Naive B cell (primary cell): ENCODE measurements around the gene DRICH1. TPM values are rescaled to one million over a fixed set of nuclear protein-coding genes. Genes with fewer than 3 reads are reported as not detected.
"Not testable (repeated sequence)": the region's sequence is repeated elsewhere in the genome, so short reads cannot be mapped to it uniquely, and the experiment has no call there.

Experiments
- ATAC-seq, 2 donors: fragments of 150-1000 bp; cut with Tn5 transposase; 2 replicates each; pipeline ENCODE4 v1.10.0; 2021; ENCODE audit warnings: low read depth in 2 of 2, mild to moderate bottlenecking in 2 of 2, moderate library complexity in 2 of 2
- DNase-seq: peaks from one replicate; pipeline ENCODE4 v3.0.0; 2022
- H3K27ac Mint-ChIP-seq, 6 donors: one replicate each; pipeline ENCODE4 v1.8.0; 2020 to 2022; ENCODE audit warnings: mild to moderate bottlenecking in 6 of 6, mixed read lengths in 6 of 6, moderate library complexity in 5 of 6, inconsistent platforms in 2 of 6
- H3K27me3 Mint-ChIP-seq, 3 donors: one replicate each; pipeline ENCODE4 v1.8.0; 2021 to 2022; ENCODE audit warnings: mixed read lengths in 3 of 3, mild to moderate bottlenecking in 1 of 3
- H3K36me3 Mint-ChIP-seq, 2 donors: one replicate each; pipeline ENCODE4 v1.8.0; 2020 to 2022; ENCODE audit warnings: mixed read lengths in 2 of 2, inconsistent platforms in 1 of 2, mild to moderate bottlenecking in 1 of 2
- H3K4me1 Mint-ChIP-seq, 3 donors: one replicate each; pipeline ENCODE4 v1.8.0; 2020 to 2022; ENCODE audit warnings: mixed read lengths in 3 of 3, inconsistent platforms in 1 of 3, mild to moderate bottlenecking in 1 of 3, moderate library complexity in 1 of 3
- H3K4me3 Mint-ChIP-seq, 8 donors: one replicate each; pipeline ENCODE4 v1.8.0; 2020 to 2022; ENCODE audit warnings: mild to moderate bottlenecking in 8 of 8, mixed read lengths in 8 of 8, moderate library complexity in 8 of 8, inconsistent platforms in 2 of 8
- H3K9me3 Mint-ChIP-seq, 7 donors: one replicate each; pipeline ENCODE4 v1.8.0; 2020 to 2022; ENCODE audit warnings: mixed read lengths in 7 of 7, mild to moderate bottlenecking in 5 of 7, inconsistent platforms in 2 of 7, moderate library complexity in 1 of 7
- polyA plus RNA-seq, 6 donors: library from polyadenylated mRNA; unstranded; fragments of 300-500 nt; fragmentation: Illumina TruSeq; gene quantifications; one replicate each; pipeline ENCODE4 v1.2.3, GENCODE V29; 2021; ENCODE audit warnings: low read depth in 6 of 6

DRICH1 gene
- polyA plus RNA-seq, 6 donors from 2014 or later, result 0.21 to 0.23 TPM; not detected in 4

DNA sequence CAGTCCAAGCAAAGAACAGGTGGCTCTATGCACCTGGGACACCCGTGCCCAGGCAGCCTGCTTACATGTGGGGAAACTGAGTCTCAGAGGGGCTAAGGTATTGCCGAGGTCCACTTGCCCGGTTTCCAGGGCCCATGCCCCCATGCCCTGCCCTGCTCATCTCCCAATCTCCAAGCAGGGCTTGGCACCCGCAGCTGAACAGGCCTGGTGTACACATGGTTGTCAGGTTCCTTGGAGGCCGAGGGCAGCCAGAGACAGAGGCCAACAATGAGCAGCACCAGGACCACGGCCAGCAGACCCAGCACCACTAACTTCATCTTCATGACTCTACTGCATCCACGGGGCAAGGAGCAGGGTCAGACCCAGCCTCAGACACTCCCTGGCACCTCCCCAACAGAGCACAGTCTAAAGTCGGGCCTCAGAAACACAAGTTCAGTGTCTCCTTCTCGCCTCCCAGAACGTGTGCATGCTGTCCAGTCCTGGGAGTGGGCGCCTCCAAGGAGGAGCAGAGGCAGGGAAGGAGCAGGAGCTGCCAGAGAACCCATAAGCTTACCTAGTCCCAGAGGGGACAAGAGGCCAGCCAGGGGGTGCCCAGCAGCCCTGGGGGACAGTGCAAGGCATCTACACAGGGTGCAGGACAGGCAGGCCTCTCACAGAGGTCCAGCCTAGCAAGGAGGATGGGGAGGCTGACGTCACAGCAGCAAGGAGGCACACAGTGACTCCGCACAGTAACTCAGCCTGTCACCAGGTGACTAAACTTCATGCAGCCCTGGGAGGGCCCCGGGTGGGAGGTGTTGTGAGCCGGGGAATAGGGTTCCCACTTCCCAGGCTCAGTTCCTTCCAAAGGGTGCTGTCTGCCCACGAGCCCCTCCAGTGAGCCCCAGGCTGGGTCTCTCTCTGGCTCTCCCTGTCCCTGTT is 38.5 kb upstream of the DRICH1 start:
- Mint-ChIP-seq H3K9me3 (peaks cover 0 to 2% (median 0%) of the 10 kb centered on the region in 7 donors), H3K4me1 (peaks cover 0 to 3% (median 2%) of the 10 kb centered on the region in 3 donors), H3K27me3 (no peaks in the 10 kb centered on the region), H3K4me3 (no peak overlapping the region), H3K36me3 (no peaks in the 10 kb centered on the region), H3K27ac (peak overlapping the region in 1 of 6 donors; percentile 26)
- DNase-seq, result no peak
- ATAC-seq, result no peak

DNA sequence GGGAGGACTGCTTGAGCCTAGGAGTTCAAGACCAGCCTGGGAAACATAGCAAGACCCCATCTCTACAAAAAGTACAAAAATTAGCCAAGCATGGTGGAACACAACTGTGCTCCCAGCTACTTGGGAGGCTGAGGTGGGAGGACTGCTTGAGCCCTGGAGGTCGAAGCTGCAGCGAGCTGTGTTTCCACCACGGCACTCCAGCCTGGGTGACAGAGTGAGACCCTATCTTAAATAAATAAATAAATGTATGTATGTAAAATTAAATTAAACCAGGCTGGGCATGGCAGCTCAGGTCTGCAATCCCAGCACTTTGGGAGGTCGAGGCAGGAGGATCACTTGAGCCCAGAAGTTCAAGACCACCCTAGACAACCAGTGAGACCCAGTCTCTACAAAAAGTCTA is 28.3 kb upstream of the DRICH1 start:
- Mint-ChIP-seq H3K27ac (peak overlapping the region in 2 of 6 donors; percentile 47 to 80), H3K36me3 (peaks cover 7 to 31% of the 10 kb centered on the region in 2 donors)
- H3K4me3 Mint-ChIP-seq, H3K4me1 Mint-ChIP-seq, H3K9me3 Mint-ChIP-seq, DNase-seq, H3K27me3 Mint-ChIP-seq, ATAC-seq: not testable (repeated sequence)

DNA sequence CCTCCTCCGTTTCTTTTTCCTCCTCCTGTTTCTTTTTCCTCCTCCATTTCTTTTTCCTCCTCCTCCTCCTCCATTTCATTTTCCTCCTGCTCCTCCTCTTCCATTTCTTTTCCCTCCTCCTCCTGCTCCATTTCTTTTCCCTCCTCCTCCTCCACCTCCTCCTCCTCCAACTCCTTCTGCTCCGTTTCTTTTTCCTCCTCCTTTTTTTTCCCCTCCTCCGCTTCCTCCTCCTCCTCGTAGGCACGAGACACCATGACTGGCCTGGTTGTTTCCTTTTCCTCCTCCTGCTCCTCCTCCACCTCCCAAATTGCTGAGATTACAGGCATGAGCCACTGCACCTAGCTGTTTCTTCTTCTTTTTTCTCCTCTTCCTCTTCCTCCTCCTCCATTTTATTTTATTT is 25.6 kb upstream of the DRICH1 start:
- no peak for ATAC-seq
- peaks cover 0 to 7% (median 0%) of the 10 kb centered on the region in 3 donors for H3K4me1 Mint-ChIP-seq
- no peaks in the 10 kb centered on the region for H3K27me3 Mint-ChIP-seq
- no peaks in the 10 kb centered on the region for H3K9me3 Mint-ChIP-seq
- peaks cover 0 to 24% of the 10 kb centered on the region in 2 donors for H3K36me3 Mint-ChIP-seq
- DNase-seq, result no peak
- no peak overlapping the region for H3K4me3 Mint-ChIP-seq
- H3K27ac Mint-ChIP-seq, result peak overlapping the region in 2 of 6 donors; percentile 18 to 95

DNA sequence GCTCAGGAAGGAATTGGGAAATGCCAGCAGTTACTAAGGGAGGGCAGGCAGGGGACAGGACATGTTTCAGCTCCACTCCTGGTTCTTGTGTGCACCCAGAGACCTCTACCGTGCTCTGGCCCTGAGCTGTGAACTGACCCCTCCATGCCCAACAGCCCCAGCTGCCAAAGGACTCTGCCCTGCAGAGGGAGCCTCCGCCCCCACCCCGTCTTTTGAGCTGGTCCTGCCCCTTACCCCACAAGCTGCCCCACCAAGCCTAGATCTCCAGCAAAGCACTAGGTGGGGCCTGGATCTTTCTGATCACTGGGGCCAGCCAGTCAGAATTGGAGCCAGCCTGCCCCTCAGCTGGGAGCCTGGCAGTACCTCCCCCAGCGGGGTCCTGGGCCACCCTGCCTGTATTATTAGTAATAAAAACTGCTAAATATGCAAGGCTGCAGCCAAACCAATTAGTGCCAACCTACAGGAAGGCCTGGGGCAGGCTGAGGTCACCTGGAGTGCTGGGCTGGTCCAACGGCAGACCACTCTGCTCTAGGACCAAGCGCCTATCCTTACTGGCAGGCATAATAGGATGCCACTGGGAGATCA is 23.9 kb upstream of the DRICH1 start:
- no peak for ATAC-seq
- DNase-seq, result no peak
- Mint-ChIP-seq H3K27ac (no peak overlapping the region), H3K4me3 (no peak overlapping the region), H3K36me3 (peaks cover 0 to 16% of the 10 kb centered on the region in 2 donors), H3K27me3 (no peaks in the 10 kb centered on the region), H3K4me1 (peaks cover 0 to 6% (median 4%) of the 10 kb centered on the region in 3 donors), H3K9me3 (no peaks in the 10 kb centered on the region)

DNA sequence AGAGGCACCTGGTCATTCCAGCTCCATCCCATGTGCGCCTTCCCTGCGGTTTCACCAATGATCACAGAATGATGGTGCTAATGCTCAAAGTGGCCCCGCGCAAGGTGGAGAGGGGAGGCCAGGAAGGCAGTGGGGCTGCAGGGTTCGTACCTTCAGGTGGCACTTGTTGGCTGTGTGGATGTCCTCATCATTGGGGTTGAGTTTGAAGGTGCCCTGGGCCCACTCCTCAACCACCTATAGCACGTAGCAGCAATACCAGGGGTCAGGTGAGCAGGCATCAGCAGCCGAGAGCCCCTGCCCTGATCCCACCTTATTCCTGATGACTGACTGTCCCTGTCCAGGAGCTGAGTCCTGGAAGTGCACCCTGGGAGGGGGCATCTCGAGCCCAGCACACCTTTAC is 20.6 kb upstream of the DRICH1 start:
- Mint-ChIP-seq H3K27ac (peak overlapping the region in 2 of 6 donors; percentile 37 to 56), H3K9me3 (no peaks in the 10 kb centered on the region), H3K36me3 (peaks cover 0 to 2% of the 10 kb centered on the region in 2 donors), H3K27me3 (no peaks in the 10 kb centered on the region), H3K4me1 (peaks cover 0 to 4% (median 2%) of the 10 kb centered on the region in 3 donors), H3K4me3 (no peak overlapping the region)
- ATAC-seq (no peak), DNase-seq (no peak)

DNA sequence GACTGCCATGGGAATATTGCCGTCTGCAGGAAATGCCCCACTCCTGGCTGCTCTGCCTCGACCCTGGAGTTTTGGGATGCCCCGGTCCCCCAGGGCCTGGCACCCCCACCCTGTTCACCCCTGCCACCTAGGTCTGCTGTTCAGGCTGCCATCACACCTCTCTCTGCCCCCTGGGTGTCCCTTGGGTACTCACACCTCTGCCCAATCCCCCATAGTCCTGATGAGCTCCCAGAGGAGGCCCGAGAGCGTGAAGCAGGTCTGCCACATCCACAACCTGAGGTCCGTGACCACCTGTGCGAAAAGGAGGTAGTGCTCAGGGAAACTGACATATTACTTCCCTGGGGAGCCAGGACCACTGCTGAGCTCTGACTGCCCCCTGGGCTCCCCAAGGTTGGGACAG is 20.2 kb upstream of the DRICH1 start:
- Mint-ChIP-seq H3K27me3 (no peaks in the 10 kb centered on the region), H3K36me3 (no peaks in the 10 kb centered on the region), H3K4me3 (no peak overlapping the region), H3K4me1 (peaks cover 0 to 4% (median 2%) of the 10 kb centered on the region in 3 donors), H3K9me3 (no peaks in the 10 kb centered on the region), H3K27ac (peak overlapping the region in 3 of 6 donors; percentile 22 to 56 (median 37))
- DNase-seq (no peak), ATAC-seq (no peak)

DNA sequence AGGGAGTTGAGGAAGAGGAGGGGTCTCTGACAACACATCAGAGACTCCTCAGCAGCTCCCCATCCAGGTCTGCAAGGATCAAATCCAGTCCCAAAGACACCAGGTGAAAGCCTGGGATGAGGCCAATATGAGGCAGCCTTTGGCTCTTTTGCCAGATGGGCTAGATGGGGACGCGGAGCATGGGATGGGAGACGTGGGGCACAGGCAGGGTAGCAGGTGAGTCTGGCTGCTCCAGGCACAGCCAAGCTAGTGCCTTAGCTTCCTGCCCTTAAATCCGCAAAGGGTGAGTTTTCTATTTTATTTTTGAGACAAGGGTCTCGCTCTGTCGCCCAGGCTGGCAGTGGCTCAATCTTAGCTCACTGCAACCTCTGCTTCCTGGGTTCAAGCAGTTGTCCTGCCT is 19.6 kb upstream of the DRICH1 start:
- H3K36me3 Mint-ChIP-seq, result no peaks in the 10 kb centered on the region
- ATAC-seq (no peak), DNase-seq (no peak)
- no peaks in the 10 kb centered on the region for H3K27me3 Mint-ChIP-seq
- H3K4me3 Mint-ChIP-seq, result no peak overlapping the region
- no peak overlapping the region for H3K27ac Mint-ChIP-seq
- H3K4me1 Mint-ChIP-seq, result peaks cover 0 to 4% (median 2%) of the 10 kb centered on the region in 3 donors
- H3K9me3 Mint-ChIP-seq, result no peaks in the 10 kb centered on the region

DNA sequence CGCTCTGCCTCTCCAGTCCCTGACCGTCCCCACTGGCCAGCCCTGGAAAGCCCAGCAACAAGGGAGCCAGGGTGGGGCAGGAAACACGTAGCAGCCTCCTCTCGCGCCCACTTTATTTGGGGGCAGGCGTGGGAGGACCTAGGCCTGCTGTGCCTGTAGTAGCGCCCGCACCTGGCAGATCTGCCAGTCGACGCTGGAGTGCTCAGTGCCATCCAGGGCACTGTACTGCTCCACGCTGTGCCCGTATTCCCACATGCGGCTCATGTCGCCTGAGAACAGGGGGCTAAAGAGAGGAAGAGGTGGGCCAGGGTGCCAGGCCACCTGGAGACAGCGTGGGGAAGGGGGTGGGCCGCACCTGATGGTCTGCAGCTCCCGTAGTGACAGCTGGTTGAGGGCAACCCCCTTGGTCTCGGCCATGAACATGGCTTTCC is 17.0 kb upstream of the DRICH1 start:
- Mint-ChIP-seq H3K9me3 (no peaks in the 10 kb centered on the region), H3K27me3 (no peaks in the 10 kb centered on the region), H3K36me3 (peaks cover 0 to 4% of the 10 kb centered on the region in 2 donors), H3K4me1 (peaks cover 0 to 4% (median 2%) of the 10 kb centered on the region in 3 donors), H3K4me3 (no peak overlapping the region), H3K27ac (peak overlapping the region in 2 of 6 donors; percentile 22 to 70)
- DNase-seq, result no peak
- no peak for ATAC-seq

DNA sequence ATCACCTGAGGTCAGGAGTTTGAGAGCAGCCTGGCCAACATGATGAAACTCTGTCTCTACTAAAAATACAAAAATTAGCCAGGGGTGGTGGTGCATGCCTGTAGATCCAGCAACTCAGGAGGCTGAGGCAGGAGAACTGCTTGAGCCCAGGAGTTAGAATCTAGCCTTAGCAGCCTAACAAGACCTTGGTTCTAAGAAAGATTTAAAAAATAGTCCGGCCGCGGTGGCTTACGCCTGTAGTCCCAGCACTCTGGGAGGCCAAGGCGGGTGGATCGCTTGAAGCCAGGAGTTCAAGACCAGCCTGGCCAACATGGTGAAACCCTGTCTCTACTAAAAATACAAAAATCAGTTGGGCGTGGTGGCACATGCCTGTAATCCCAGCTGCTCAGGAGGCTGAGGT is 14.4 kb upstream of the DRICH1 start:
- ATAC-seq, result not testable (repeated sequence)

DNA sequence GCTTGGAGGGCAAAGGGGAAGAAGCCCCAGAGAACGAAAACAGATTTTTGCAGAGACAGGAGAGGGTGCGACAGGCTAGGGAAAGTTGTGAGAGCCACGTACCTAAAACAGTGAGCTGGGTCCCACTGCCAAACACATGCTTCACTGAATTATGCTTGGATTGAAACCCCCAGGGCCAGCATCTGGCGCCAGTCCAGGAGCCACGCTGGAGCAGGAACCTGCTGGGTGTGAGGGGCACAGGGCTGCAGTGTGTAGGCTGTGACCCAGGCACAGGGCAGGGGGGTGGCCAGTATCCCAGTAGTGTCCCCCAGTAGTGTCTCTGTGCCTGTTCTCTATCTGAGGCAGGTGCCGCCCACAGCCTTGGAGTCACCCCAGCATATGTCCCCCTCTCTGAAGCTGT is 8.1 kb upstream of the DRICH1 start:
- H3K27ac Mint-ChIP-seq, H3K4me1 Mint-ChIP-seq, H3K27me3 Mint-ChIP-seq, ATAC-seq, DNase-seq, H3K4me3 Mint-ChIP-seq, H3K9me3 Mint-ChIP-seq, H3K36me3 Mint-ChIP-seq: not testable (repeated sequence)

More for the DNA sequence above, 14.4 kb upstream of the DRICH1 start:
- not testable (repeated sequence) for DNase-seq, H3K4me1 Mint-ChIP-seq, H3K27me3 Mint-ChIP-seq, H3K4me3 Mint-ChIP-seq, H3K9me3 Mint-ChIP-seq, H3K36me3 Mint-ChIP-seq
- peak overlapping the region in 2 of 6 donors; percentile 27 to 56 for H3K27ac Mint-ChIP-seq

DNA sequence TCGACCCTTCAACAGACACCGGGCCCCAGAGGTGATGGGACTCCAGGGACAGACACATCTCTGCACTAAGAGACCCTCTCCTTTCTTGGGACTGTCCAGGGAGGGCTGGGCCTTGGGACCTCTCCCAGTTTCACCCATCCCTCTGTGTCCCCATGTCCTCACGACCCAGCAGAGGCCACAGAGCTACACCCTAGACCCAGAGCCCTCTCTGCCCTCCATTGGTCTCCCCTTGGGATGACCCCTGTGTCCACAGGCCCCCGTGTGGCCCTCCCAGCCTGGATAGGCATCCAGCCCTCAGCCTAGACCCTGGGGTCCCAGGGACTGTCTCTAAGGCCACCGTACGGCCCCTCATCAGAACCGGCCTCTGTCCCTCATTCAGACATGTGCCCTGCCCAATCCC is 7.5 kb upstream of the DRICH1 start:
- H3K4me3 Mint-ChIP-seq, result no peak overlapping the region
- peaks cover 0 to 2% (median 0%) of the 10 kb centered on the region in 7 donors for H3K9me3 Mint-ChIP-seq
- ATAC-seq, result no peak
- no peak for DNase-seq
- H3K4me1 Mint-ChIP-seq, result peaks cover 0 to 9% (median 0%) of the 10 kb centered on the region in 3 donors
- no peaks in the 10 kb centered on the region for H3K27me3 Mint-ChIP-seq
- no peak overlapping the region for H3K27ac Mint-ChIP-seq
- peaks cover 2 to 8% of the 10 kb centered on the region in 2 donors for H3K36me3 Mint-ChIP-seq

DNA sequence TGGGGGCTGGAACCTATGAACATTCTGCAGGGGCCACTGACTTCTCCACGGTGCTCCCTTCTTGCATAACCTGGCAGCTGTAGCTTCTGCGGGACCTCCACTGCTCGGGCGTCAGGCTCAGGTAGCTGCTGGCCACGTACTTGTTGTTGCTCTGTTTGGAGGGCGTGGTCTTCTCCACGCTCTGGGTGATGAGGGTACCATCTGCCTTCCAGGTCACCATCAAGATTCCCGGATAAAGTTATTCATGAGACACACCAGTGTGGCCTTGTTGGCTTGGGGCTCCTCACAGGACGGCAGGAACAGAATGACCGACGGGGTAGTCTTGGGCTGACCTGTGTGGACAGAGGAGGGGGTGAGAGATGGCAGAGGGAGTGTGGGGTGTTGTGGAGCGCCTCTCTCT is 6.5 kb upstream of the DRICH1 start:
- Mint-ChIP-seq H3K27ac (no peak overlapping the region), H3K4me1 (peaks cover 0 to 9% (median 0%) of the 10 kb centered on the region in 3 donors), H3K4me3 (no peak overlapping the region), H3K27me3 (no peaks in the 10 kb centered on the region), H3K36me3 (peaks cover 5 to 8% of the 10 kb centered on the region in 2 donors), H3K9me3 (peaks cover 0 to 2% (median 0%) of the 10 kb centered on the region in 7 donors)
- ATAC-seq, result no peak
- no peak for DNase-seq

DNA sequence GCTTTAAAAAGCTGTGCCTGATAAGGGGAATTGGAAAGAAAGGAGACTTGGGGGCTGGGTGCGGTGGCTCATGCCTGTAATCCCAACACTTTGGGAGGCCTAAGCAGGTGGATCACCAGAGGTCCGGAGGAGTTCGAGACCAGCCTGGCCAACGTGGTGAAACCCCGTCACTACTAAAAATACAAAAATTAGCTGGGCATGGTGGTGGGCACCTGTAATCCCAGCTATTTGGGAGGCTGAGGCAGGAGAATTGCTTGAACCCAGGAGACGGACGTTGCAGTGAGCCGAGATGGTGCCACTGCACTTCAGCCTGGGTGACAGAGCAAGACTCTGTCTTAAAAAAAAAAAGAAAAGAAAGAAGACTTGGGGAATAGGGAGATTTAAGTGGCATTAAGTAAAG is 3.2 kb upstream of the DRICH1 start:
- H3K36me3 Mint-ChIP-seq, H3K4me3 Mint-ChIP-seq, H3K27me3 Mint-ChIP-seq: not testable (repeated sequence)

More for the DNA sequence above, 3.2 kb upstream of the DRICH1 start:
- H3K9me3 Mint-ChIP-seq, DNase-seq, H3K4me1 Mint-ChIP-seq, ATAC-seq, H3K27ac Mint-ChIP-seq: not testable (repeated sequence)
